ENCODE measurements around the gene CDCA5.

CDCA5 gene

GRCh38 chr11:65104628-65105027 lies 20.8 kb upstream of the CDCA5 start:
- DNase-seq, result no peak

DNA sequence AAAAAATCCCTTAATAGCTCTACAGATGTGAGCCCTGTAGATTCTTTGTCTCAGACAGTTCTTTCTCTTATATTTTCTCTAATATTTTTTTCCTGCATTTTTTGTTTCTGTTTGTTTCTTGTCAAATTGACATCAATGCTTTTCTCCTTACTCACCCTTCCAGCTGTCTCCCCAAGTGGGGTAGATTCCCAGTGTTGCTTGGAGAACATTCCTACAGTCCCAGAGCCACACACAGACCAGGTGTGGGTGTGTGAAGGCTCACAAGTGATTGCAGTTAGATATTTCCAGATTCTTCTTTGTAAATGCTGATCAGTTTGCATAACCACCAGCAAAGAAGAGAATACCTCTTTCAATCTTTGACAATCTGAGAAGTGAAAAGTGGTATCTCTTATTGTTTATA lies 19.6 kb upstream of the CDCA5 start:
- DNase-seq, result no peak

DNA sequence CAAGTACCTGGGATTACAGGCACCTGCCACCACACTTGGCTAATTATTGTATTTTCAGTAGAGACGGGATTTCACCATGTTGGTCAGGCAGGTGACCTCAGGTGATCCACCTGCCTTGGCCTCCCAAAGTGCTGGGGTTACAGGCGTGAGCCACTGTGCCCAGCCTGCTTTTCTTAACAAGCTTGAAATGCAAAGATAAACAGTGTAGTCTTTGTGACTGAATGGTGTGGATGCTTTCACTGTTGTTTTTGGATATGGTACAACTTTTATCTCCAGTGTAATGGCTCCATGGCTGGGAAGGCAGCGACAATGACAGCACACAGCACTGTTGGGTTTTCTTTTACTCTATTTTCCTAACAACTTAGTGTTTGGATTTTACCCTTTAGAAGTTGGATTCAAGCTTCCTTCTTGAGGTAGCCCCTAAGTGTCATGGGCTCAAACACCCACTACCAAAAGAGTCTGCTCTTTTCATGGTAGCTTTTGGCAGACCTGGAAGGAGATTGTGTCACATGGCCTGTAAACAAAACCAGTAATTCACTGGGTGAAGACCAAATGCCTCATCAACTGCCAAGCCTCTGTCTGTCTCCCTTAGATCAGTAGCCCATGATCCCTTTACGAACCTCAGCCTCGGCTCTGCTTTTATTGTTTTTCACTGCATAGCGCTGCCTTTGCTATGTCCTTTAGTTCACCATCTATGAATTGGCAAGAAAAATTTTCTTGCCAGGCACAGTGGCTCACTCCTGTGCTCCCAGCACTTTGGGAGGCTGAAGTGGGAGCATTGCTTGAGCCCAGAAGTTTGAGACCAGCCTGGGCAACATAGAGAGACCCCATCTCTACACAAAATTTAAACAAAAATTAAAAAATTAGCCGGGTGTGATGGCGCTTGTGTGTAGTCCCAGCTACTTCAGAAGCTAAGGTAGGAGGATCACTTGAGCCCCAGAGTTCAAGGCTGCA lies 18.6 kb upstream of the CDCA5 start:
- DNase-seq, result no peak

GRCh38 chr11:65100674-65101350 lies 17.0 kb upstream of the CDCA5 start:
- no peak for DNase-seq

- no peak for DNase-seq
Measured at GRCh38 chr11:65096926-65097325, 13.1 kb upstream of the CDCA5 start.

DNA sequence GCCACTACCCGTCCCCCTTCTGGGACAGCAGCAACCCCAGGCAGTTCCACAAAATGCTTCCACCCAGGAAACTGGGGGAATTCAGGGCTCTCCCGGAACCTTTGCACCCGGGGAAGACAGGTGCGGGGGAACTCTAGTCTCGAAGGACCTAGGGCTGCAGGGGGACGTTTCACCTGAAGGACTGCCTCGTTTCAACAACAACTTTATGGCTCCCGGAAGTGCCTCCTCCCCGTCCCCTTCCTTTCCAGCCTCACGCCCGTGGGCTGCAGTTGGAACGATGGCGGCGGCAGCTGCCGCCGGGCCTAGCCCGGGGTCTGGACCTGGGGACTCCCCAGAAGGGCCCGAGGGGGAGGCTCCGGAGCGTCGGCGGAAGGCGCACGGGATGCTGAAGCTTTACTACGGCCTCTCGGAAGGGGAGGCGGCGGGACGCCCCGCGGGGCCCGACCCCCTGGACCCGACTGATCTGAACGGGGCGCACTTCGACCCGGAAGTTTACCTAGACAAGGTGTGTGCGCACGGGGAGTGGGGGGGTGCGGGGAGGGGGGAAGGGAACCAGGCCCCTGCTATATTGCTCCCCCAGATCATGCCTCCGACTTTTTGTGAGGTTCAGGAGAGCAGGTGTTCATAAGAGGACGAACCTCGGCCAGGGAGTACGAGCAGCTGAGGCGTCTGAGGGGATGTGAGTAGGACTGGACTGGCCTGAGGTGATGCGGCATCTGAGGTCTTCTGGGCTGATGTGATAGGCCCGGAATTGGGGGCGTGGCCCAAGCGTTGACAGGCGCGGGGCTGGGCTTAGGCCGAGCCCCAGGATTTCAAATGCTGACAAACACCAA lies 12.3 kb upstream of the CDCA5 start, which contains the start of gene VPS51:
Gene VPS51, plus strand, starts transcription at position 241 of the 833 bp plus-strand sequence. Its CDS starts 37 bp downstream, at position 278.
- peak; percentile 85 for DNase-seq

DNA sequence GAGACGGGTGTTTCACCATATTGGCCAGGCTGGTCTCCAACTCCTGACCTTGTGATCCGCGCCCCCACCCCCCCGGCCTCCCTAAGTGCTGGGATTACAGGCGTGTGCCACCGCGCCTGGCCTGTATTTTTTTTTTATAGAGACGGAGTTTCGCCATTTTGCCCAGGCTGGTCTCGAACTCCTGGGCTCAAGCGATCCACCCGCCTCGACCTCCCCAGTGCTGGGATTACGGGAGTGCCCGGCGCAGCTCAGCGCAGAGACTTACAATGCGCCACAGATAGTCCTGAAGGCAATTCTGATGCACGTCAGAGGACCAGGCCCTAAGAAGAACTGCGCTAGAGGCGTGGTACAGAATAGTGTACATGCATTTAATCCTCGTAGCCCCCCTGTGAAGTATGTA lies 11.6 kb upstream of the CDCA5 start:
- no peak for DNase-seq

- DNase-seq, result no peak
Measured at GRCh38 chr11:65090628-65091027, 6.8 kb upstream of the CDCA5 start.

DNA sequence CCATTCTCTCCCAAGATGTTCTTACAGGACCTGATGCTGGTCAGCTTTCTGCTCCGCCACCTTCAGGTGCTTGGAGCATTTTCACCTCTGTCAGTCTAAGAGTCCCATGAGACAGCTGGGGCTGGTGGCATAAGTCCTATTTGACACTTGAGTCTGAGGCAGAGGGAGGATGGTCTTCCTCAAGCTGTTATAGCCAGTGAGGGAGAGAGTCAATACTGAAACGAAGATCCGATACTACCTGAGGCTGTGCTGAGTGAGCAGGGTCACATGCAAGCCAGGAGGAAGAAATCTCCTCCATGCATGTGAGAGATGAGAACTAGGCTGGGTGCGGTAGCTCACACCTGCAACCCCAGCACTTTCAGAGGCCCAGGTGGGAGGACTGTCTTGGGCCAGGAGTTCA lies 5.8 kb upstream of the CDCA5 start:
- no peak for DNase-seq

DNA sequence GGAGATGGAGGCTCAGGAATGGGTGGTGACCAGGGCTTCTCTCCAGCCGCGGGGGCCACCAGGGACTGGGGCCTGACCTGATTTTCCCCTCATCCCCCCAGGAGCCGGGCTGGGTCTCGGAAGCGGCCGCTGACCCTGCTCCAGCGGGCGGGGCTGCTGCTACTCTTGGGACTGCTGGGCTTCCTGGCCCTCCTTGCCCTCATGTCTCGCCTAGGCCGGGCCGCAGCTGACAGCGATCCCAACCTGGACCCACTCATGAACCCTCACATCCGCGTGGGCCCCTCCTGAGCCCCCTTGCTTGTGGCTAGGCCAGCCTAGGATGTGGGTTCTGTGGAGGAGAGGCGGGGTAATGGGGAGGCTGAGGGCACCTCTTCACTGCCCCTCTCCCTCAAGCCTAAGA lies 4.0 kb upstream of the CDCA5 start:
- DNase-seq, result no peak

DNA sequence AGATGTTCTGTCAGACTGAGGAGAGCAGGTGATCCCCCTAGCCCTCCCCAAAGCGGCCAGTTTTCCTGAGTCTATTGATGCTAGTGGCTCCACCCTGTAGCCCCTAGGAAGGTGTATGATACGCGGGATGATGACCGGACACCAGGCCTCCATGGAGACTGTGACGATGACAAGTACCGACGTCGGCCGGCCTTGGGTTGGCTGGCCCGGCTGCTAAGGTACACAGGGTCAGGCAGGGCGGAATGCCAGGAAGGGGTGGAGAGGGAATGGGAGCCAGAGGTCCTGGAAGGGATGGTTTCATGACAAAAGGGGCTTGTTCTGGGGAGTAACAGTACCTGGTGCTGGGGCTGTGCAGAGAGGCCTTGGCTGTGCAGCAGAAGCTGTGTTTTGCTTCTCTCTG lies 3.4 kb upstream of the CDCA5 start:
- DNase-seq, result no peak

GRCh38 chr11:65086809-65087208 lies 3.0 kb upstream of the CDCA5 start:
- DNase-seq, result no peak

- DNase-seq, result no peak
Measured at GRCh38 chr11:65085446-65085845, 1.6 kb upstream of the CDCA5 start.

DNA sequence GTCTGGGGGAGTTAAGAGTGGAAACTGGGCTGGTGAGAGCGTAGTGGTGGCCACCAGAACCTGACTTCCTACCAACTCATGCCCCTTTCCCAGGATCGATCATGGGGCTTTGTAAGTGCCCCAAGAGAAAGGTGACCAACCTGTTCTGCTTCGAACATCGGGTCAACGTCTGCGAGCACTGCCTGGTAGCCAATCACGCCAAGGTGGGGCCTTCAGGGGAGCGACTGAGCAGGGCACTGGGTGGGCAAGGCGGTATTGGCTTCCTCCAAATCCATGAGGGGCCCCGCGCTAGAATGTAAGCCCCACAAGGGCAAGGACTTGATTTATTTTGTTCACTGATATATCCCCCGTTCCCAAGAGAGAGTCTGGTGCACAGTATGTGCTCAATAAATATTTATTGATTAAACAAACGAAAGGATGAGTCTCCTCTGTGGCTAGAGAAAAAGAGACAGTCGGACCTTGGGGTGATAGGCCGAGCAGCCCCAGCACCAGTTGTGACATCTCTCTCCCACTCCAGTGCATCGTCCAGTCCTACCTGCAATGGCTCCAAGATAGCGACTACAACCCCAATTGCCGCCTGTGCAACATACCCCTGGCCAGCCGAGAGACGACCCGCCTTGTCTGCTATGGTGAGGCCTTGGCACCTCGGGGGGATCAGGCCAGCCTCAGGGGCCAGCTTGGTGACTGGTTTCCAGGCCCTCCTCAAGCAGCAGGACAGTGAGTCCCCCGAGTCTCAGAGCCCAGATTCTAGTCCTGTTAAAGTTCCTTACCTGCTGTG lies 947 bp upstream of the CDCA5 start:
- DNase-seq, result no peak

- no peak for DNase-seq
Measured at GRCh38 chr11:65083134-65083833, 556 bp downstream of the CDCA5 start.

GRCh38 chr11:65078786-65079342 lies 5.0 kb downstream of the CDCA5 start:
- no peak for DNase-seq

DNA sequence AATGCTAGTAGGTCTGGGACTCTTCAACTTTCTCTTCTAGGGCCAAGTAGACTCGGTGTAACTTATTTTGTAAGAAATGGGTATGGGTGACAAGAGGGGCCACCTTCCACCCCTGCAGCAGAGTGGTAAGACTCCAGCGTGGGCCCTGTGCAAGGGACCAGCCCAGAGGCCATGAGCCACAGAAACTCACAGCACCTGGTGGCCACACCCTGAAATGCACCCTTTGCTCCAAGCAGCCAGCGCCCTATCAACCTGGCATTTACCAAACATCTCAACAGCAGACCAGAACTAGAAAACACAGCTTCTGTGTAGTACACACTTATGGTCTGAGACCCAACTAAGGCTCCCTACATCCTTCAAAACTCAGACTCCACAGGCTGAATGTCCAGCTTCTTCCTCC lies 5.7 kb downstream of the CDCA5 start:
- peak; percentile 72 for DNase-seq

GRCh38 chr11:65077451-65077850 lies 6.4 kb downstream of the CDCA5 start:
- DNase-seq, result no peak

DNA sequence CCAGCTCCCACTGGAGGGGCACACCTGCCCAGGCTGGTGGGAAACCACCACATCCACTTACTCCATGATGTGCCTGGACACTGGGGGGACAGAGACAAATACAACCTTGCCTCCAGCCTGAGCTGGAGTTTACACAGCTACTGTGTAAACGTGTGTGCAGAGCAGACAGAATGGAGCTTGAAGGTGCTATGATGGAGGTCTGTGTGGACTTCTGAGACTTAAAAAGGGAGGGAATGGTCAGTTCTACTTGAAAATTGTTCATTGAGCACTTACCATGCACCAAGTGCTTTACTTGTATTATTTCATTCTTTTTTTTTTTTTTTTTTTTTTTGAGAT lies 11.2 kb downstream of the CDCA5 start:
- DNase-seq, result no peak

GRCh38 chr11:65071907-65072630 lies 11.8 kb downstream of the CDCA5 start:
- DNase-seq, result no peak

GRCh38 chr11:65069217-65069616 lies 14.6 kb downstream of the CDCA5 start:
- no peak for DNase-seq

Data from activated CD4-positive, CD25-positive, alpha-beta regulatory T cell treated with anti-CD3 and anti-CD28 coated beads, Interleukin-2, amount 50 U/mL, for 72 hours (primary cell).